Panc1 (cell line): ENCODE measurements around the gene ABCG8. TPM values are rescaled to one million over a fixed set of nuclear protein-coding genes. Genes with fewer than 3 reads are reported as not detected.

Experiments used
- ATAC-seq: fragments of 200-7000 bp; cut with Tn5 transposase; 2 replicates; pipeline ENCODE4 v1.9.1; 2020; ENCODE audit warnings: mild to moderate bottlenecking, moderate library complexity
- BruUV-seq: library from RNA; stranded (reverse); fragments of 400-500 nt; replicated peaks from 2 replicates; lab custom pipeline; 2021; lab: Mats Ljungman, UMichigan
- CTCF ChIA-PET: fragments of 300-600 bp; sonication (Branson Sonifier 250); formaldehyde crosslinking; loops from one replicate; lab custom pipeline; 2022; ENCODE audit warnings: antibody characterized with exemption; lab: Charles Lee
- POLR2A ChIA-PET: fragments of 300-600 bp; sonication (Branson Sonifier 250); formaldehyde crosslinking; loops from one replicate; lab custom pipeline; 2022; ENCODE audit warnings: antibody characterized with exemption; lab: Charles Lee
- DNase-seq: peaks from one replicate; pipeline ENCODE4 v3.0.0-alpha.2; 2010; ENCODE audit warnings: low read depth, low spot score
- H3K27ac ChIP-seq: 2 replicates; pipeline ENCODE4 v1.5.1; 2011; ENCODE audit warnings: mild to moderate bottlenecking, low read length, inconsistent platforms
- H3K27me3 ChIP-seq: fragments of 200-500 bp; sonication (Bioruptor generic); 2 replicates; pipeline ENCODE4 v1.6.0; 2014; ENCODE audit warnings: low read length, inconsistent platforms; ENCODE audit not compliant: control insufficient read depth, insufficient read depth
- H3K36me3 ChIP-seq: fragments of 200-500 bp; sonication (Bioruptor generic); 2 replicates; pipeline ENCODE4 v1.5.1; 2014; ENCODE audit warnings: inconsistent platforms, mild to moderate bottlenecking, low read length, moderate library complexity; ENCODE audit not compliant: control insufficient read depth, insufficient read depth
- H3K4me1 ChIP-seq: 2 replicates; pipeline ENCODE4 v1.5.1; 2011; ENCODE audit warnings: inconsistent platforms, mild to moderate bottlenecking, low read length, moderate library complexity; ENCODE audit not compliant: control insufficient read depth, insufficient read depth
- H3K4me3 ChIP-seq, 2 experiments: 2 replicates each; pipeline ENCODE4 v1.5.1; 2011 to 2012; ENCODE audit warnings: low read depth in 2 of 2, low read length in 2 of 2, mild to moderate bottlenecking in 2 of 2, inconsistent platforms in 1 of 2, moderate library complexity in 1 of 2
- H3K9me3 ChIP-seq: fragments of 200-500 bp; sonication (Bioruptor generic); 2 replicates; pipeline ENCODE4 v1.5.1; 2014; ENCODE audit warnings: low read depth, mild to moderate bottlenecking, inconsistent platforms, low read length, moderate library complexity; ENCODE audit not compliant: control insufficient read depth, insufficient read depth
- POLR2AphosphoS5 ChIP-seq: IDR thresholded peaks from 2 replicates; pipeline ENCODE4 v1.6.1; 2012; ENCODE audit warnings: mild to moderate bottlenecking, low read depth, low read length, moderate library complexity
- REST ChIP-seq, 2 experiments: IDR thresholded peaks; 2 replicates each; pipeline ENCODE4 v1.6.1; 2011 to 2012; ENCODE audit warnings: low read depth in 2 of 2, control low read depth in 1 of 2, low read length in 1 of 2, mild to moderate bottlenecking in 1 of 2, moderate library complexity in 1 of 2; ENCODE audit not compliant: insufficient read depth in 1 of 2
- SIN3A ChIP-seq: IDR thresholded peaks from 2 replicates; pipeline ENCODE4 v1.6.1; 2012; ENCODE audit warnings: low read depth, mild to moderate bottlenecking, low read length, moderate library complexity, borderline replicate concordance; ENCODE audit not compliant: insufficient read depth
- TCF7L2 ChIP-seq: IDR thresholded peaks from 2 replicates; pipeline ENCODE4 v1.6.1; 2011; ENCODE audit warnings: mild to moderate bottlenecking, low read depth, low read length, inconsistent platforms
- in situ Hi-C: cut with HindIII; loops from 2 replicates; pipeline ENCODE4 v1.10.0; 2016; ENCODE audit warnings: low sequenced_read_pairs, low pct_unique_long_range_greater_than_20kb
- intact Hi-C: fragments of 100-400 bp; cut with micrococcal nuclease; formaldehyde crosslinking; loops from one replicate; pipeline ENCODE4 v1.10.0; 2022; ENCODE audit not compliant: unreplicated experiment
- total RNA-seq: library from RNA; stranded (reverse); gene quantifications from one replicate; pipeline ENCODE4 v1.2.1, GENCODE V29; 2021; ENCODE audit not compliant: unreplicated experiment
- TF ChIP-seq, protein P1 (sequence below): fragments of 450-650 bp; IDR thresholded peaks from 2 replicates; pipeline ENCODE4 v1.5.1; 2017; ENCODE audit warnings: mild to moderate bottlenecking

The ABCG8 gene
- total RNA-seq, 1 experiment from 2014 or later: 0.03 TPM

DNA sequence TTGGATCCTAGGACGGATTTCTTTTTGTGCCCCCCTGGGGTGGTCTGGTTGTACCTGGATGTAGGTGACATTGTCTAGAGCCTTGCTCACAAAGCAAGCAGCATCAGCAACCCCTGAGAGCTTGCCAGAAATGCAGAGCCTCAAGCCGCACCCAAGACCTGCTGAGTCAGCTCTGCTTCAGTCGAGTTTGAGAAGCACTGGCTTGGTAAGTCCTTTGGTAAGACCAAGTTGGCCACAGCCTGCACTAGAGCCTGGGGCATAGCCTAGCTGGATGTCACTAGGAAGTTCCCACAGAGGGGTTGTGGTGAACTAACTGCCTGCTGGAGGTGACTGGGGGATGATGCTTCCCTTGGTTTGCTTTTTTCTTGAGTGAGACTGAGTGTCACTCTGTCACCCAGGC, 6.3 kb upstream of the ABCG8 start:
- POLR2A ChIA-PET: no interaction called here
- H3K4me3 ChIP-seq: no peak overlapping the region
- DNase-seq (no peak), ATAC-seq (no peak)
- H3K27me3 ChIP-seq: peaks cover 6% of the 10 kb centered on the region; the same call in 1 of the 2 replicates
- TF ChIP-seq SIN3A: no peak
- no peak for TF ChIP-seq POLR2AphosphoS5
- TF ChIP-seq, protein P1, sequence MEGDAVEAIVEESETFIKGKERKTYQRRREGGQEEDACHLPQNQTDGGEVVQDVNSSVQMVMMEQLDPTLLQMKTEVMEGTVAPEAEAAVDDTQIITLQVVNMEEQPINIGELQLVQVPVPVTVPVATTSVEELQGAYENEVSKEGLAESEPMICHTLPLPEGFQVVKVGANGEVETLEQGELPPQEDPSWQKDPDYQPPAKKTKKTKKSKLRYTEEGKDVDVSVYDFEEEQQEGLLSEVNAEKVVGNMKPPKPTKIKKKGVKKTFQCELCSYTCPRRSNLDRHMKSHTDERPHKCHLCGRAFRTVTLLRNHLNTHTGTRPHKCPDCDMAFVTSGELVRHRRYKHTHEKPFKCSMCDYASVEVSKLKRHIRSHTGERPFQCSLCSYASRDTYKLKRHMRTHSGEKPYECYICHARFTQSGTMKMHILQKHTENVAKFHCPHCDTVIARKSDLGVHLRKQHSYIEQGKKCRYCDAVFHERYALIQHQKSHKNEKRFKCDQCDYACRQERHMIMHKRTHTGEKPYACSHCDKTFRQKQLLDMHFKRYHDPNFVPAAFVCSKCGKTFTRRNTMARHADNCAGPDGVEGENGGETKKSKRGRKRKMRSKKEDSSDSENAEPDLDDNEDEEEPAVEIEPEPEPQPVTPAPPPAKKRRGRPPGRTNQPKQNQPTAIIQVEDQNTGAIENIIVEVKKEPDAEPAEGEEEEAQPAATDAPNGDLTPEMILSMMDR: no peak
- BruUV-seq: no TSS peak
- in situ Hi-C loops (no loop called here), intact Hi-C loops (no loop called here)
- CTCF ChIA-PET: no interaction called here
- no peaks in the 10 kb centered on the region for H3K9me3 ChIP-seq
- no peaks in the 10 kb centered on the region for H3K36me3 ChIP-seq
- H3K27ac ChIP-seq: no peak overlapping the region
- H3K4me1 ChIP-seq: no peaks in the 10 kb centered on the region

DNA sequence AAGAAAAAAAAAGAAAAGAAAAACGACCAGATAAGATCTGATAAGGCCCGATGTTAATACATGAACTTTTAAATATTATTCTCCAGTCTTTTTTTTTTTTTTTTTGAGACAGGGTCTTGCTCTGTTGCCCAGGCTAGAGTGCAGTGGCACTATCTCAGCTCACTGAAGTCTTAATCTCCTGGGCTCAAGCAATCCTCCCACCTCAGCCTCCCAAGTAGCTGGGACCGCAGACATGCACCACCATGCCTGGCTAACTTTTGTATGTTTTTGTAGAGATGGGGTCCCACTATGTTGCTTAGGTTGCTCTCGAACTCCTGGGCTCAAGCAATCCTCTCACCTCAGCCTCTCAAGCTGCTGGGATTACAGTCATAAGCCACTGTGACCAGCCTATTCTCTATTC, 1.7 kb upstream of the ABCG8 start:
- ATAC-seq: no peak
- CTCF ChIA-PET: no interaction called here
- POLR2A ChIA-PET: interaction anchor here (0.7 kb wide), 1 partner anchor 56 kb away, joined by 10 read pairs; no protein-coding TSS in a partner anchor

More for the DNA sequence above, 1.7 kb upstream of the ABCG8 start:
- Histone ChIP-seq H3K4me1 (no peaks in the 10 kb centered on the region), H3K27me3 (no peaks in the 10 kb centered on the region), H3K27ac (no peak overlapping the region), H3K4me3 (no peak overlapping the region), H3K36me3 (no peaks in the 10 kb centered on the region), H3K9me3 (no peaks in the 10 kb centered on the region)
- intact Hi-C loops: no loop called here
- no peak for DNase-seq
- in situ Hi-C loops: no loop called here
- BruUV-seq: no TSS peak
- TF ChIP-seq POLR2AphosphoS5 (no peak), REST (IDR thresholded peaks at IDR 0.05; ENCODE audit: insufficient read depth in 1 of 2, low read depth in 2 of 2, low read length in 1 of 2) (no peak), SIN3A (no peak), TCF7L2 (no peak)
- TF ChIP-seq, protein P1: no peak
